ENCODE data around the gene TTLL9.
"Not testable (repeated sequence)": the region's sequence is repeated elsewhere in the genome, so short reads cannot be mapped to it uniquely, and the experiment has no call there.

The TTLL9 gene

DNA sequence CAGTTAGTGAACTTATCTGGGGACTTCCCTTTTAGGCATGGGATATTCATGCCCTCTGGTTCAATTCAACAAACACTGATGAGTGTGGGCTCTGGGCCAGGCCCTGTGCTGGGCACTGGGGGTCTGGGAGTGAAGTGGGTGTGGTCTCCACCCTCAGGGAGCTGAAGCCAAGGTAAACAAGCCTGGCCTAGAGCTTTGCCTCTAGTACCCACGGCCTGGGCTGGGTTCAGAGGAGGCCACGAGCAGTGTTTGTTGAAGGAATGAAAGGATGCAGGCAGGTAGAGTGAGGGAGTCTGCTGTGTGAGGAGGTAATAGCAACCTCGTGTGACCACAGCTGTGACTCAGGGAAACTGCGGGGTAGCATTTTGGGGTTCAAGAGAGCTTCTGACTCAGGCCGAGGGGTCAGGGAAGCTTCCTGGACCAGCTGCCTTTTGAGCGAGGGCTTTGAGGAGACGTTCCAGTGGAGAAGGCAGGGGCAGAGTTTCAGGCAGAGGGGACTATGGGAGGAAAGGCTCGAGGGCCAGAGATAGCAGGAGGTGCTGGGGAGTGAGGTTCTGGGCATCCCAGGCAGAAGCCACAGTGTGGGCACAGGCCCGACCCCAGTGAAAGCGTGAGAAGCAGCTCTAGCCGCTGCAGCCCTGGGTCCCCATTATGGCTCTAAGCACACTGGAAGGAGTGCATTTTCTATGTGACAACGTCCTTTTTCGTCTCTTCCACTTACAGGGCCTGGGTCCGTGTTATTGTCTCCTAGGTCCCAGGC lies 45.7 kb upstream of the TTLL9 start:
- H3K4me3 ChIP-seq (ENCODE audit: low read depth, low read length): no peak overlapping the region
- TF ChIP-seq CTCF (conservative IDR thresholded peaks at IDR 0.05; ENCODE audit: low read depth, low read length): no peak
- DNase-seq (ENCODE audit: low read depth): no peak

GRCh38 chr20:31826074-31826473 lies 44.4 kb upstream of the TTLL9 start:
- no peak overlapping the region for H3K4me3 ChIP-seq (ENCODE audit: low read depth, low read length)
- TF ChIP-seq CTCF (conservative IDR thresholded peaks at IDR 0.05; ENCODE audit: low read depth, low read length): no peak
- DNase-seq (ENCODE audit: low read depth): no peak

GRCh38 chr20:31827059-31827458 lies 43.4 kb upstream of the TTLL9 start:
- DNase-seq (ENCODE audit: low read depth): no peak
- TF ChIP-seq CTCF (conservative IDR thresholded peaks at IDR 0.05; ENCODE audit: low read depth, low read length): no peak
- no peak overlapping the region for H3K4me3 ChIP-seq (ENCODE audit: low read depth, low read length)

GRCh38 chr20:31828016-31828415 lies 42.4 kb upstream of the TTLL9 start:
- H3K4me3 ChIP-seq (ENCODE audit: low read depth, low read length); DNase-seq (ENCODE audit: low read depth): not testable (repeated sequence)

- TF ChIP-seq CTCF (conservative IDR thresholded peaks at IDR 0.05; ENCODE audit: low read depth, low read length): no peak
- no peak for DNase-seq (ENCODE audit: low read depth)
- H3K4me3 ChIP-seq (ENCODE audit: low read depth, low read length): no peak overlapping the region
These were observed 40.7 kb upstream of the TTLL9 start for GRCh38 chr20:31829731-31830130.

DNA sequence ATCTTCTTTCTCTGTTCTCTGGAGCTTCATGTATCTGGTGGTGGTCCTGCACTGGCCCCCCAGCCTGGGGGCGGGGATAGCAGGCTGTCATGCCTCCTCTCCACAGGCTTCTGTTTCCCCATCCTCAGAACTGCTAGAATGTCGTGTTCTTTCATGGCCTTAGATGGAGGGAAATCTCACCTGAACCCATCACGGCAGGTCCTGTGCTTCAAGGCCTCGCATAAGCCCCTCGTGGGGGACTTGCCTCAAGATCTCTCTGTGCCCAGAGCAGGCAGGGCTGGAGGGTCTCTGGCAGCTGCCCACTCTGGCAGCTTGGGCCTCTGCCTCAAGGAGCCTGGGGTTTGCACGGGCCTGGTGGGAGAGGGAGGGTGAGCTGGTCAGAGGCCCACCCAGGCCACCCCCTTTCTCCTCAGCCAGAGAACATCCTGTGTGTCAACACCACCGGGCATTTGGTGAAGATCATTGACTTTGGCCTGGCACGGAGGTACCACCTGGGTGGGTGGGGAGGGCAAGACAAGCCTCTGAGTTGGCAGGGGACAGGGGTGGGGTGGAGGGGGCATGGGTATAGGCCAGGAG lies 39.9 kb upstream of the TTLL9 start:
- DNase-seq (ENCODE audit: low read depth): no peak
- no peak overlapping the region for H3K4me3 ChIP-seq (ENCODE audit: low read depth, low read length)
- TF ChIP-seq CTCF (conservative IDR thresholded peaks at IDR 0.05; ENCODE audit: low read depth, low read length): no peak

GRCh38 chr20:31831211-31831610 lies 39.2 kb upstream of the TTLL9 start:
- no peak for TF ChIP-seq CTCF (conservative IDR thresholded peaks at IDR 0.05; ENCODE audit: low read depth, low read length)
- H3K4me3 ChIP-seq (ENCODE audit: low read depth, low read length): no peak overlapping the region
- DNase-seq (ENCODE audit: low read depth): no peak

Data from choroid plexus epithelial cell (primary cell).